K562 (cell line): ENCODE measurements around the gene TBX1. TPM values are rescaled to one million over a fixed set of nuclear protein-coding genes. Genes with fewer than 3 reads are reported as not detected.

Experiments
- ELF4 ChIP-seq: fragments of 450-650 bp; formaldehyde crosslinking; IDR thresholded peaks from 2 replicates; pipeline ENCODE4 v1.4.0; 2022; ENCODE audit warnings: missing genetic modification characterization
- ILK ChIP-seq: fragments of 450-650 bp; IDR thresholded peaks from 2 replicates; pipeline ENCODE4 v1.6.1; 2016; ENCODE audit warnings: missing genetic modification characterization, low read depth, mild to moderate bottlenecking, missing compliant biosample characterization, moderate library complexity, borderline replicate concordance
- MAFG ChIP-seq: fragments of 450-650 bp; conservative IDR thresholded peaks from 2 replicates; pipeline ENCODE4 v1.6.1; 2016; ENCODE audit warnings: missing genetic modification characterization, missing compliant biosample characterization
- MEF2A ChIP-seq: IDR thresholded peaks from 2 replicates; pipeline ENCODE4 v1.6.1; 2011; ENCODE audit warnings: low read depth, mild to moderate bottlenecking, low read length, moderate library complexity; ENCODE audit not compliant: control insufficient read depth
- NFE2 ChIP-seq: IDR thresholded peaks from 2 replicates; pipeline ENCODE4 v1.6.1; 2014; ENCODE audit warnings: antibody characterized with exemption, low read depth
- NONO ChIP-seq, 2 experiments: fragments of 200-400 bp in 1 of 2; fragments of 450-650 bp in 1 of 2; formaldehyde crosslinking in 1 of 2; IDR thresholded peaks; 2 replicates each; pipeline ENCODE4 v1.6.1; 2017; ENCODE audit warnings: low read depth in 2 of 2, mild to moderate bottlenecking in 2 of 2, moderate library complexity in 2 of 2, low read length in 1 of 2
- RAD21 ChIP-seq, 2 experiments: fragments of 250-450 bp in 1 of 2; fragments of 450-650 bp in 1 of 2; sonication (Bioruptor Pico) in 1 of 2; formaldehyde crosslinking in 1 of 2; IDR thresholded peaks in 1 of 2; conservative IDR thresholded peaks in 1 of 2; 2 replicates each; pipeline versions ENCODE4 v1.4.0 to v1.8.0; 2020 to 2022; ENCODE audit warnings: mild to moderate bottlenecking in 2 of 2, moderate library complexity in 1 of 2
- RFX7 ChIP-seq: fragments of 250-450 bp; sonication (Bioruptor Pico); IDR thresholded peaks from 2 replicates; pipeline ENCODE4 v1.5.1; 2021; ENCODE audit warnings: mild to moderate bottlenecking
- RHOXF2B ChIP-seq: fragments of 250-450 bp; sonication (Bioruptor Pico); conservative IDR thresholded peaks from 2 replicates; pipeline ENCODE4 v1.5.1; 2021
- SP2 ChIP-seq: IDR thresholded peaks from 2 replicates; pipeline ENCODE4 v1.6.1; 2011; ENCODE audit warnings: mild to moderate bottlenecking, low read depth, low read length, moderate library complexity; ENCODE audit not compliant: poor library complexity, severe bottlenecking; ENCODE audit errors: extremely low read depth
- SRSF3 ChIP-seq: fragments of 200-400 bp; formaldehyde crosslinking; IDR thresholded peaks from 2 replicates; pipeline ENCODE4 v1.6.1; 2016; ENCODE audit warnings: mild to moderate bottlenecking, low read length, moderate library complexity; ENCODE audit not compliant: insufficient read depth
- U2AF1 ChIP-seq: fragments of 200-400 bp; formaldehyde crosslinking; optimal IDR thresholded peaks from 2 replicates; pipeline ENCODE3; 2017; ENCODE audit warnings: mild to moderate bottlenecking, low read depth, low read length, moderate library complexity
- polyA plus RNA-seq, 8 experiments: library from polyadenylated mRNA; depleted of rRNA in 4 of 8; stranded (reverse) in 5 of 8; unstranded in 3 of 8; fragments of >200 nt; fragmentation: Nextera tagmentation in 2 of 8; fragmentation: Illumina TruSeq in 1 of 8; extraction: Ambion mirVana in 2 of 8; extraction: Trizol in 1 of 8; gene quantifications; 2 replicates each; pipeline versions ENCODE4 v1.2.1 to v1.2.3, GENCODE V29; 2011 to 2014; ENCODE audit warnings: inconsistent platforms in 1 of 8, missing spikeins in 1 of 8
- total RNA-seq, 7 experiments: library from RNA; depleted of rRNA in 6 of 7; stranded (reverse); fragments of >200 nt in 6 of 7; fragmentation: Illumina TruSeq in 2 of 7; extraction: Trizol in 2 of 7; gene quantifications; 2 replicates each; pipeline versions ENCODE4 v1.2.1 to v1.2.3, GENCODE V29; 2011 to 2021; ENCODE audit warnings: low replicate concordance in 1 of 7
- TF ChIP-seq, protein P1 (sequence below), 2 experiments: fragments of 200-800 bp in 1 of 2; sonication (Bioruptor generic) in 1 of 2; sonication (generic) in 1 of 2; formaldehyde crosslinking in 1 of 2; IDR thresholded peaks in 1 of 2; conservative IDR thresholded peaks in 1 of 2; 2 replicates each; pipeline versions ENCODE4 v1.5.0 to v1.6.1; 2016 to 2020; ENCODE audit warnings: missing compliant biosample characterization in 1 of 2, missing genetic modification characterization in 1 of 2, missing genetic modification reagents in 1 of 2
- TF ChIP-seq, protein P2 (sequence below): fragments of 450-650 bp; formaldehyde crosslinking; IDR thresholded peaks from 2 replicates; pipeline ENCODE4 v1.4.0; 2020; ENCODE audit warnings: mild to moderate bottlenecking, moderate library complexity
- TF ChIP-seq, protein P3 (sequence below), 2 experiments: fragments of 450-650 bp; formaldehyde crosslinking in 1 of 2; IDR thresholded peaks; 2 replicates each; pipeline versions ENCODE4 v1.4.0 to v1.6.1; 2014 to 2020; ENCODE audit warnings: mild to moderate bottlenecking in 2 of 2, borderline replicate concordance in 1 of 2, low read depth in 1 of 2

Gene TBX1
- total and polyA plus RNA-seq, 9 of the 15 experiments (the other 6 are each of a cell fraction or from before 2014, with no cell fraction given) = 0.07 to 35.0 (median 3.9) TPM

DNA sequence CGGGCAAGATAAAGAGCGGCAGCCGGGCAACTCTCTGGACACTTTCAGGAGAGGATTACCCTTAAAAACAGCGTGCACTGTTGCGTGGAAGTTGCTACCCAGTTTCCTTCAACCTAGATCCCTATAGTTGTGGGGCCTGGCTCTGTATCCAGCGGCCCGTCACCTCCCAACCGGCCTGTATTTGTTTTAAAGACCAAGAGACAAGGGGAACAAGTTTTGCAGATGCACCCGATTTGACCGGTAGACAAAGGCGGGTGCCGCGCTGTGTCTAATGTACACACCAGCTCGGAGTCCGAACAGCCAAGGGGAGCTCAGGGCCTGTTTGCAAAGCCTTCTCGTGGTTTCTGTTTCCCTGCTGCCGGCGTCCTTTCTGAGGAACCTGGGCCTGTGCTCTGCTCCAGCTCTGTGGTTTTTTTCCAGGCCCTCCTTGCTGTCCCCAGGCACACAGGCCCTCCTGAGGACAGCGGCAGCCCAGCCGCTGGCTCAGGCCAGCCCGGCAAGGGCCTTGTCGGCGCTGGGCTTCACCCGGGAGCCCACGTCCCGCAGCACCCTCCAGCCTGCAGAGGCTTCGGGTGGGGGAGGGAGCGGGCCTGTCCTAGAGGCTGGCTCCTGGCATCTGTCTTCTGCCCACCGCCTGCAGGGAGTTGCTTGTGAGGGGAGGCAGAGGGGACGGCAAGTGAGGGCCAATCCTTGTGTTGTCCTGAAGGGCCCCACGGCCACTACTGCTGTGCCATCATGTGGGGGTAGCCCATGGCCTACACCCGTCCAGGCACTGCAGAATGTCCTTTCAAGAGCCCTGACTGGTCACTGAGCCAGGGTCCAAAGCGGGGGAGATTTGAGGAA is 1.4 kb downstream of the TBX1 start (continued):
- no peak for TF ChIP-seq NFE2
- no peak for TF ChIP-seq ILK (tag)
- no peak for TF ChIP-seq RHOXF2B (CRISPR knock-in tag)
- no peak for TF ChIP-seq ELF4 (CRISPR knock-in tag)
- no peak for TF ChIP-seq SP2
- TF ChIP-seq MEF2A = no peak
- no peak for TF ChIP-seq NONO (IDR thresholded peaks at IDR 0.05; ENCODE audit: low read depth in 2 of 2, low read length in 1 of 2)
- TF ChIP-seq, protein P1, sequence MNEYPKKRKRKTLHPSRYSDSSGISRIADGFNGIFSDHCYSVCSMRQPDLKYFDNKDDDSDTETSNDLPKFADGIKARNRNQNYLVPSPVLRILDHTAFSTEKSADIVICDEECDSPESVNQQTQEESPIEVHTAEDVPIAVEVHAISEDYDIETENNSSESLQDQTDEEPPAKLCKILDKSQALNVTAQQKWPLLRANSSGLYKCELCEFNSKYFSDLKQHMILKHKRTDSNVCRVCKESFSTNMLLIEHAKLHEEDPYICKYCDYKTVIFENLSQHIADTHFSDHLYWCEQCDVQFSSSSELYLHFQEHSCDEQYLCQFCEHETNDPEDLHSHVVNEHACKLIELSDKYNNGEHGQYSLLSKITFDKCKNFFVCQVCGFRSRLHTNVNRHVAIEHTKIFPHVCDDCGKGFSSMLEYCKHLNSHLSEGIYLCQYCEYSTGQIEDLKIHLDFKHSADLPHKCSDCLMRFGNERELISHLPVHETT (CRISPR knock-in tag; conservative IDR thresholded peaks at IDR 0.05 in 1 of 2, IDR thresholded peaks at IDR 0.05 in 1 of 2) = no peak
- no peak for TF ChIP-seq MAFG
- TF ChIP-seq RFX7 (CRISPR knock-in tag) = no peak
- TF ChIP-seq U2AF1 = no peak
- TF ChIP-seq, protein P2, sequence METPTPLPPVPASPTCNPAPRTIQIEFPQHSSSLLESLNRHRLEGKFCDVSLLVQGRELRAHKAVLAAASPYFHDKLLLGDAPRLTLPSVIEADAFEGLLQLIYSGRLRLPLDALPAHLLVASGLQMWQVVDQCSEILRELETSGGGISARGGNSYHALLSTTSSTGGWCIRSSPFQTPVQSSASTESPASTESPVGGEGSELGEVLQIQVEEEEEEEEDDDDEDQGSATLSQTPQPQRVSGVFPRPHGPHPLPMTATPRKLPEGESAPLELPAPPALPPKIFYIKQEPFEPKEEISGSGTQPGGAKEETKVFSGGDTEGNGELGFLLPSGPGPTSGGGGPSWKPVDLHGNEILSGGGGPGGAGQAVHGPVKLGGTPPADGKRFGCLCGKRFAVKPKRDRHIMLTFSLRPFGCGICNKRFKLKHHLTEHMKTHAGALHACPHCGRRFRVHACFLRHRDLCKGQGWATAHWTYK = 0 out of 2 replicates have a peak, but pooled peaks have one; percentile 64
- no peak for TF ChIP-seq RAD21 (CRISPR knock-in tag; conservative IDR thresholded peaks at IDR 0.05 in 1 of 2, IDR thresholded peaks at IDR 0.05 in 1 of 2)
- TF ChIP-seq, protein P3, sequence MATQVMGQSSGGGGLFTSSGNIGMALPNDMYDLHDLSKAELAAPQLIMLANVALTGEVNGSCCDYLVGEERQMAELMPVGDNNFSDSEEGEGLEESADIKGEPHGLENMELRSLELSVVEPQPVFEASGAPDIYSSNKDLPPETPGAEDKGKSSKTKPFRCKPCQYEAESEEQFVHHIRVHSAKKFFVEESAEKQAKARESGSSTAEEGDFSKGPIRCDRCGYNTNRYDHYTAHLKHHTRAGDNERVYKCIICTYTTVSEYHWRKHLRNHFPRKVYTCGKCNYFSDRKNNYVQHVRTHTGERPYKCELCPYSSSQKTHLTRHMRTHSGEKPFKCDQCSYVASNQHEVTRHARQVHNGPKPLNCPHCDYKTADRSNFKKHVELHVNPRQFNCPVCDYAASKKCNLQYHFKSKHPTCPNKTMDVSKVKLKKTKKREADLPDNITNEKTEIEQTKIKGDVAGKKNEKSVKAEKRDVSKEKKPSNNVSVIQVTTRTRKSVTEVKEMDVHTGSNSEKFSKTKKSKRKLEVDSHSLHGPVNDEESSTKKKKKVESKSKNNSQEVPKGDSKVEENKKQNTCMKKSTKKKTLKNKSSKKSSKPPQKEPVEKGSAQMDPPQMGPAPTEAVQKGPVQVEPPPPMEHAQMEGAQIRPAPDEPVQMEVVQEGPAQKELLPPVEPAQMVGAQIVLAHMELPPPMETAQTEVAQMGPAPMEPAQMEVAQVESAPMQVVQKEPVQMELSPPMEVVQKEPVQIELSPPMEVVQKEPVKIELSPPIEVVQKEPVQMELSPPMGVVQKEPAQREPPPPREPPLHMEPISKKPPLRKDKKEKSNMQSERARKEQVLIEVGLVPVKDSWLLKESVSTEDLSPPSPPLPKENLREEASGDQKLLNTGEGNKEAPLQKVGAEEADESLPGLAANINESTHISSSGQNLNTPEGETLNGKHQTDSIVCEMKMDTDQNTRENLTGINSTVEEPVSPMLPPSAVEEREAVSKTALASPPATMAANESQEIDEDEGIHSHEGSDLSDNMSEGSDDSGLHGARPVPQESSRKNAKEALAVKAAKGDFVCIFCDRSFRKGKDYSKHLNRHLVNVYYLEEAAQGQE (IDR thresholded peaks at IDR 0.05; ENCODE audit: borderline replicate concordance) = no peak
- TF ChIP-seq, protein P3 (CRISPR knock-in tag; IDR thresholded peaks at IDR 0.05; ENCODE audit: low read depth) = no peak
- TF ChIP-seq SRSF3 = no peak
